CD1c-positive myeloid dendritic cell (primary cell): ENCODE data around the gene MRPL20.
A peak's percentile ranks its signal among the peaks of the same experiment; 100 is the strongest.

ENCODE experiments used
- DNase-seq: peaks from one replicate; pipeline ENCODE4 v3.0.0-alpha.2; 2016; ENCODE audit errors: extremely low spot score

Gene MRPL20

GRCh38 chr1:1361233-1361981 lies 45.7 kb downstream of the MRPL20 start:
- DNase-seq, result no peak

- no peak for DNase-seq
Measured at GRCh38 chr1:1360506-1361169, 46.5 kb downstream of the MRPL20 start.

GRCh38 chr1:1359664-1360468 lies 47.2 kb downstream of the MRPL20 start:
- DNase-seq, result no peak

- DNase-seq, result no peak
Measured at GRCh38 chr1:1359308-1359663, 47.8 kb downstream of the MRPL20 start.

GRCh38 chr1:1358433-1359271 lies 48.4 kb downstream of the MRPL20 start, which contains the start of gene MXRA8:
Gene MXRA8 (minus strand): TSS chr1:1358555. CDS start chr1:1358504, 51 bp downstream.
- no peak for DNase-seq

GRCh38 chr1:1357871-1358432 lies 49.1 kb downstream of the MRPL20 start:
- DNase-seq, result no peak

- DNase-seq, result no peak
Measured at GRCh38 chr1:1356796-1357401, 50.2 kb downstream of the MRPL20 start.

GRCh38 chr1:1356166-1356795 lies 50.8 kb downstream of the MRPL20 start:
- no peak for DNase-seq

- peak; percentile 60 for DNase-seq
Measured at GRCh38 chr1:1355416-1355815, 51.7 kb downstream of the MRPL20 start.

GRCh38 chr1:1354271-1355247 lies 52.5 kb downstream of the MRPL20 start:
- DNase-seq, result no peak

GRCh38 chr1:1353389-1354151 lies 53.5 kb downstream of the MRPL20 start:
- DNase-seq, result no peak

GRCh38 chr1:1352786-1353388 lies 54.2 kb downstream of the MRPL20 start:
- no peak for DNase-seq
